HG03060 (cell line): Measurements from ENCODE around the gene ANO6.
"Not testable (repeated sequence)": the region's sequence is repeated elsewhere in the genome, so short reads cannot be mapped to it uniquely, and the experiment has no call there.

Experiments
- ATAC-seq: cut with Tn5 transposase; IDR thresholded peaks from one replicate; pipeline ENCODE4 v1.9.1; 2021; ENCODE audit warnings: low read depth, moderate number of reproducible peaks; ENCODE audit not compliant: unreplicated experiment

ANO6 gene

GRCh38 chr12:45302621-45303369 is 86.9 kb downstream of the ANO6 start:
- ATAC-seq = no peak

DNA sequence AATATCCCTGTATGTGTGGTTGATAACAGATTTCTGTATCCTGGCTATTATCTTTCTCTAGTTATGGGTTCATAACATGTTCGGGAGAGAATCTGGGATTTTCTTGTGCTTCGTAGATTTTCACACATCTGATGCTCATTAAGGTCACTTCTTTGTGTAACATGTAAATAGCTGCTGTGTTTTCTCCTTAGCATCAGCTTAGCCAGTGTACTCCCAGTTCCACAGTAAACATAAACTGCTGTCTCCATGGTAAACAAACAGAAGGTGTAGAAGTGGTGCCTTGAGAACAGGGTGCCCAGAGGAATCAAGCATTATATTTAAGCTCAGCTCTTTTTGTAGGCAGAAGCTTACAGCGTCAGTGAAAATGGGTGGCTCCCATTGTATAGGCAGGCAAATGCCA is 88.0 kb downstream of the ANO6 start:
- ATAC-seq = no peak

- no peak for ATAC-seq
These were observed 88.8 kb downstream of the ANO6 start for GRCh38 chr12:45304514-45305178.

DNA sequence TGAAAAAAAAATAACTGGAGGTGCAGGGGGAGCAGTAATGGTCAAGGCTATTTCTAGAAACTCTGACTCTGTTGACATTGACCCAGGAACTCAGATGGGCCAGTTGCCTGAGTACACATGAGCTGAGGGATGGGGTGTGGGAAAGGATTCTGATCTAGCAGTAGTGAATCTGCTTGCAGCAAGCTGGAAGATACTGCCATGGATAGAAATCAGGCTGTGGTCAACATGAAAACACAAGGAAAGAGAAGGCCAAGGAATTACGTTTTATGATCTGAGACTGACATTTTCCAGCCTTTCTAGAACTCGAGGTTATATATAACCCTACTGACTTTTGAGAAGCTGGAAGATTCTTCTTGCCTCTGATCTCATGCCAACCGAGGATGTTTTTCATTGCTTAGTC is 90.0 kb downstream of the ANO6 start:
- no peak for ATAC-seq

DNA sequence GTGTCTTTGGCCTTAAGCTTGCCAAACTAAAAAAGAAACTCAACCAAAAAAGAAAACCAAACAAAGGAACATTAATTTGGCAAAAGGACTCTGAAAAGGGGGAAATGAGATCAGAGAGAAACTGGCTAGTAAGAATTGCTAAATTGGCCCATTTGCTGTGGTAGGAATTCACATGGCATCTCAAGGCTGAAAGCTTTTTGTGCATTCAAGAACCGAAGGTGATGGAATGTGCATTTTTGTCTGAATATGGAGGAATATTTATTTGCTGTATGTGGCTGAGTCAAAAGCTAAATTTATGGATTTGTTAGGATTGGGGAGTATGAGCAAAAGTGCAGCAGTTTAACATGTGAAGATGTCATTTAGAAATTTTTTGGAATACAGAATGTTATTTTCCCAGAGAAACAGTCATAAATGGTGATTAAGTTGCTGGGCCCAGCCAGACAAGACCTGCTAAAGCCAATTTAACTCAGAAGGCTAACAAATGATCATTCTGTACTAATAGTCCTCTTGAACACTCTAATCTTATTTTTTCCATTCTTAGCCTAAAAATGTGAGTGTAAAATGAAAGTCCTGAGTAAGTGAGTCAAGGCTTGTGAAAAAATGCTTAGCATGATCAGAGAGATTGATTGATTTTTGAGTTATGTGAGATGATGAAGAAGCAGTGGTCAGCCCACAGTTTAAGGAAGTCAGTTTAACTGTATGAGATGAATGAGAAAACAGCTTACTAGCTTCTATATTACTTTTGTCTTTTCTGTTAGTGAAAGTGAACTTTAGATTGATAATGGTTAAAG is 94.1 kb downstream of the ANO6 start:
- no peak for ATAC-seq

DNA sequence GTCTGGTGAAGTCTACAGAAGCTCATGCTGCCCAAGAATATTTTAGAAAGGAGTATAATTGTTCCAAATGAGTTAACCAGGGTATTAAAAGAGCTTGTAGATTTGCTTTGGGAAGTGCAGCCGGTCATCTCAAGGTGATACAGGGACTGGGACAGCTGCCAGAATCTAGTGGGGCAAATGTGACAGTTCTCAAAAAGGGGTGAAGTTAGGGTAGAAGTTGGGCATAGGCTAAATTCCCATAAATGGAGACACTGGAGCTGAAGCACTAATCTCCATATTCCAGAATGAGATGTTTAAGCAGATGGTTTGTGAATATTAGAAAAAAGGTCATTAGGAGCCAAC is 94.7 kb downstream of the ANO6 start:
- ATAC-seq = no peak

- no peak for ATAC-seq
These were observed 96.1 kb downstream of the ANO6 start for GRCh38 chr12:45312012-45312411.

- no peak for ATAC-seq
These were observed 98.9 kb downstream of the ANO6 start for GRCh38 chr12:45314770-45315169.

DNA sequence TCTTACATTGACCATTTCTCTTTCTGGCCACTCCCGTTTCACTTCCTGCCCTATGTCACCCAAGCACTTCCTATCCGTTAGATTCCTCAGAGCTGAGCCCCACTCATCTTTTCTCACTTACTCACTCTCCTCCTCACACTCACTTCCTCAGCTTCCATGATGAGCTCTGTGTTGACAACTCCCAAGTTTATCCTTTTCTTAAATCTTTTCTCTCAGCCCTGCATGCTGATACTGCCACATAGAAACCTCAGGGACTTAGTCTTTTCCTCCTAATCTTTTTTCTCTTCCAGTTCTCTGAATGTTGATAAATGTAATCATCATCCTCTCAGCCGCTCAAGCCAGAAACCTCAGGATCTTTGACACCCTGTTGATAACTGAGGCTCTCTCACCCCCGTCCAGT is 99.6 kb downstream of the ANO6 start:
- ATAC-seq = no peak

DNA sequence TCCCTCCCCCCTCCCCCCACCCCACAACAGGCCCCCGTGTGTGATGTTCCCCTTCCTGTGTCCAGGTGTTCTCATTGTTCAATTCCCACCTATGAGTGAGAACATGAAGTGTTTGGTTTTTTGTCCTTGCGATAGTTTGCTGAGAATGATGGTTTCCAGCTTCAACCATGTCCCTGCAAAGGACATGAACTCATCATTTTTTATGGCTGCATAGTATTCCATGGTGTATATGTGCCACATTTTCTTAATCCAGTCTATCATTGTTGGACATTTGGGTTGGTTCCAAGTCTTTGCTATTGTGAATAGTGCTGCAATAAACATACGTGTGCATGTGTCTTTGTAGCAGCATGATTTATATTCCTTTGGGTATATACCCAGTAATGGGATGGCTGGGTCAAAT is 101.4 kb downstream of the ANO6 start:
- not testable (repeated sequence) for ATAC-seq

DNA sequence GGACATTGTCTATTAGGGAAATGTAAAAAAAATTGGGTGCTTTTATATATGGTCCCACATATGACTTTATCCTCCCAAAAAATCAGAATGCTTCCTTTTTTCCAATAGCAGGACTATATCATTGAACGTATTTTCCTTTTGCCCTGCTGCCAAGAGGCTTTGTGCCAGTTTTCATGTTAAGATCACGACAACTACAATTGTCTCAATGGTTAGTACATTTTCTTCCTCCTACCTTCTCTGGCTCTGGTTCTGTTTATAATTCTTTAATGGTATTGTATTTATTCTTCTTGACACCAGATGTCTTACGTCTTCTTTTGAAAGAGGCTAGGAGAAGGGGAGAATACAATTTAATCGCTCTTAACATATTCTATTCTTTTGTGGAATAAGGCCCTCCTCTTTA is 106.9 kb downstream of the ANO6 start:
- ATAC-seq = no peak

- no peak for ATAC-seq
These were observed 108.5 kb downstream of the ANO6 start for GRCh38 chr12:45324391-45324790.

DNA sequence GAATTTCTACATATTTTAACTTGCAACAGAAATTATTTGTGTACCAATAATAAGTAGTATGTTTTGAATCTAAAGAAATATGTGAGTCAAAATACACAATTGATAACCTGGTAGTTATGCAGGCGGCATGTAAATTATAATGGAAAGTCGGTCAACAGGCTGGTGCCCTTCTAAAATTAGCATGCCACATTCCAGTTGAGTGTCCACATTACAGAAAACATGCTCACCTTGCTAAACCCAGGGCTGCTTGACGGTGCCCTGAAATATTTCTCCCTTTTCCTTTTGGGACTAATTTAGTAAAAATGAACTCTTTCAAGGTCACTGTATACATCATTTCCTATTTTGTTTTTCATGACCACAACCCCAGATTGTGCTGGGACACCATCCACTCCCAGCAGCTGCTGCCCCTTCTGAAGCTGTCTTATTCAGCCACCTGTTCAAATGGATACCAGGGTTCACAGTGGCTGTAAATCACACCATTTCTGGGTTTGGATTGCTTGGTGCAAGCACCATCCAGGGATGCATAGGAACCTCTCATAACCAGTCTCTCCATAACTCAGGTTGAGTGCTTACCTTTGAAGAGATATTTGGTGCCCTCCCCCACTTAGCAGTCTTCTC is 110.6 kb downstream of the ANO6 start:
- no peak for ATAC-seq

DNA sequence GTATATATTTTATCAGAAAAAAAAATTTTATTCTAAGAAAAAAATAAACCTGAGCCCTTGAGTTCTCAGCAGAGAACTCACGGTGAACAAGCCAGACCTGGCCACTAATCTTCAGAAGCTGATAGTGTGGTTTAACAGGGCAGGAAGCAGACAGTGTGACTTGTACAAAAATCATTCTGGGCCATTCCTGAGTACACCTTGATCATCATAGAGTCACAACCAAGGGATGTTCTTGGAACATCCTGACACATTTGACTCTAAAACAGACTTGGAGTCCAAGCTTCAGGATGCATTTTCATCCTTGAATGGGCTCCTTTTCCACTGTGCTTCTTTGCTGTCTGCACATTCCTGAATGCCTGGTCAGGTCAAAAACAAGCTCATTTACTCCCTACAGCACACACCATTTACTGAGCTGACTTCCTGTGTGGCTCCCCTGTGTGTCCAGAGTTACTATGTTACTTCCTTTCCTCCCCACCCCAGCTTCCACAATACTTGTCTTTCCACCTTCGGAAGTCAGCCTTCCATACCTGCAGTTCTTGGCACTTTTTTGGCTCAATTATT is 112.0 kb downstream of the ANO6 start:
- no peak for ATAC-seq

- no peak for ATAC-seq
These were observed 113.3 kb downstream of the ANO6 start for GRCh38 chr12:45329238-45329637.

- no peak for ATAC-seq
These were observed 113.8 kb downstream of the ANO6 start for GRCh38 chr12:45329702-45330101.

GRCh38 chr12:45331552-45331951 is 115.7 kb downstream of the ANO6 start:
- no peak for ATAC-seq

DNA sequence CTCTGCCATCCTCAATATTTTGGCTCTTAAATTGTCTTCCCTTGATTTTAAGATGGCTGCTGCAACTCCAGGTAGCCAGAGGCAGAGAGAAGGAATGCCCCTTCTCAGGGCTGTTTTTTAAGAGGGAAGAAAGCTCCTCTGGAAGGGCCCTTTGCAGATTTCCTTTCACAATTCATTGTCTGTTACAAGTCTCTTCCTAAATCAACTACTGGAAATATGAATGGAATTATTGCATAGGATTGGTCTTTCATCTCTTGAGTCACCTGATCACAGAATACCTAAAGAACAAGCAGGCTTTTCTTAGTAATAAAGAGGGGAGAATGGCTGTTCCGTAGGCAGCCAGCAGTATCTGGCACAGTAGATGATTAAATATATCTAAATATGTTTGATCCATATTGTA is 118.5 kb downstream of the ANO6 start:
- no peak for ATAC-seq

DNA sequence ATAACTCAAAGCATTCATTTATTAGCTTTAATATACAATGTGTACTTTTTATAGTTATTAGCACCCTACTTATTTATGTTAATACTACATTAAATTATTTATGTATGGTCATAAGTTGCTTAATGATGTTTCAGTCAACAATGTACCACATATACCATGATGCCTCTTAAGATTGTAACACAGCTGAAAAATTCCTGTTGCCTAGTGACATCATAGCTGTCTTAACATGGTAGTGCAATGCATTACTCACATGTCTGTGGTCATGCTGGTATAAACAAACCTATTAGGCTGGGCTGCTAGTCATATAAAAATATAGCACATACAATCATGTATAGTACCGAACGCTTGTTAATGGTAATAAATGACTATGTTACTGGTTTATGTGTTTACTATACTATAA is 120.4 kb downstream of the ANO6 start:
- no peak for ATAC-seq

DNA sequence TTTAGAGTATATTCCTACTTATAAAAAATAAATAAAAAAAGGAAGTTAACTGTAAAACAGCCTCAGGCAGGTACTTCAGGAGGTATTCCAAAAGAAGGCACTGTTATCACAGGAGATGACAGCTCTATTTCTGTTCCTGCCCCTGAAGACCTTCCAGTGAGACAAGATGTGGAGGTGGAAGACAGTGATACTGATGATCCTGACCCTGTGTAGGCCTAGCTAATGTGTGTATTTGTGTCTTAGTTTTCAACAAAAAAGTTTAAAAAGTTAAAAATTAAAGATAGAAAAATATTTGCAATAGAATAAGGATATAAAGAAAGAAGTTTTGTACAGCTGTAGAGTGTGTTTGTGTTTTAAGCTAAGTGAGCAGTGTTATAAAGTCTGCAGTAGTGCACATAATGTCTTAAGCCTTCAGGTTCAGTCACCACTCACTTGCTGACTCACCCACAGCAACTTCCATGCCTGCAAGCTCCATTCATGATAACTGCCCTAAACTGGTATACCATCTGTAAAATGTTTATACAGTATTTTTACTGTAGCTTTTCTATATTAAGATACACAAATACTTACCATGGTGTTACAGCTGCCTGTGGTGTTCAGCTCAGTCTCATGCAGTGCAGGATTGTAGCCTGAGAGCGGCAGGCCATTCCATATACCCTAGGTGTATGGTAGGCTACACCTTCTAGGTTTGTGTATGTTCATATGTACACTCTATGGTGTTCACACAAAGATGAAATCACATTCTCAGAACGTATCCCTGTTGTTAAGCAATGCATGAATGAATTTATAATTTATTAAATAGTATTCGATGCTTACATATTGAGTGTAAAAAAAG is 121.1 kb downstream of the ANO6 start:
- no peak for ATAC-seq
